NB4 (cell line): Measurements from ENCODE around the gene HOXA6.

ENCODE experiments used
- DNase-seq: peaks from one replicate; pipeline ENCODE4 v3.0.0; 2010; ENCODE audit warnings: low read depth
- H3K4me3 ChIP-seq: one replicate; pipeline ENCODE4 v1.5.1; 2011; ENCODE audit warnings: mild to moderate bottlenecking, low read depth, low read length, moderate library complexity
- CTCF ChIP-seq: IDR thresholded peaks from one replicate; pipeline ENCODE4 v1.5.1; 2012; ENCODE audit warnings: low read depth, low read length
- MAX ChIP-seq: IDR thresholded peaks from 2 replicates; pipeline ENCODE4 v1.6.1; 2011; ENCODE audit warnings: low read depth, low read length
- MYC ChIP-seq: IDR thresholded peaks from 2 replicates; pipeline ENCODE4 v1.6.1; 2011; ENCODE audit warnings: low read depth, low read length
- POLR2A ChIP-seq: IDR thresholded peaks from 2 replicates; pipeline ENCODE4 v1.6.1; 2011; ENCODE audit warnings: mild to moderate bottlenecking; ENCODE audit not compliant: insufficient read length; ENCODE audit errors: extremely low read depth

The HOXA6 gene

DNA sequence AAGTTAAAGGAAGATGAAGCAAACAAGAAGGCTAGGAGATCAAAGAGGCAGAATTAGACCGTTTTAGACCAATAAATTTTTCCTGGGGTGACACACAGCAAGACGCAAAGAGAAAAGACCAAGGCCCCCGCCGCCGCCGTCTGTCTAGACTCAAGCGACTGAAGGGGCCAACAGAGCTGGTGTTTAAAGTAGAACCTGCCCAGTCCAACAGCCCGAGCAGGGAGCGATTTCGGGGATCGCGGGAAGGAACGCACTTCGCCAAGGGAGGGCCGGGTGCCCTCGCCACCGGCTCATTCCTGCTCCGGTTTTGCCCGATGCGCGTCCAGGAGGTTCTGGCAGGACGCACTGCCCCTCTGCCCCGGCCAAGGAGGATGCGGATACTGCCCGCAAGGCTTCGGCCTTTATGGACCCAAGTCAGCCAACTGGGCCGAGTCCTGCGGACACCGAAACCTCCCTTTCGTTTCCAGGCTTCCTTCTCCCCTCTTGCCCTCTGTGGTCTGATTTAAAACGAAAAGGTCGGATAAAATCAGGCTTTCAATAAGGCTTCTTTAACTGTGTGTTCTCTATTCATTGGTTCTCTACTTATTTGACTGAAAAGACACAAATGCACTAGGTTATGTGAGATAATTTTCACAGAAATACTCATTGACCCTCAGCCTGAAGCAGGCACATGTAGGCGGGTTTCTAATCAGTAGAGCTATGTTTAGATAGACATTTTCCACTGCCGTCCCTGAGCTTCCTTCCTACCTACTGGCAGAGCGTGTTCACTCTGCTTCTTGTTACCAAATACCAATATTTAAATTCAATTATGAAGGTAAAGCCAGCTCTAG lies 11.1 kb upstream of the HOXA6 start:
- no peak for TF ChIP-seq MAX
- TF ChIP-seq MYC, result no peak
- no peak for TF ChIP-seq POLR2A
- TF ChIP-seq CTCF, result no peak
- no peak for DNase-seq
- H3K4me3 ChIP-seq, result no peak overlapping the region

DNA sequence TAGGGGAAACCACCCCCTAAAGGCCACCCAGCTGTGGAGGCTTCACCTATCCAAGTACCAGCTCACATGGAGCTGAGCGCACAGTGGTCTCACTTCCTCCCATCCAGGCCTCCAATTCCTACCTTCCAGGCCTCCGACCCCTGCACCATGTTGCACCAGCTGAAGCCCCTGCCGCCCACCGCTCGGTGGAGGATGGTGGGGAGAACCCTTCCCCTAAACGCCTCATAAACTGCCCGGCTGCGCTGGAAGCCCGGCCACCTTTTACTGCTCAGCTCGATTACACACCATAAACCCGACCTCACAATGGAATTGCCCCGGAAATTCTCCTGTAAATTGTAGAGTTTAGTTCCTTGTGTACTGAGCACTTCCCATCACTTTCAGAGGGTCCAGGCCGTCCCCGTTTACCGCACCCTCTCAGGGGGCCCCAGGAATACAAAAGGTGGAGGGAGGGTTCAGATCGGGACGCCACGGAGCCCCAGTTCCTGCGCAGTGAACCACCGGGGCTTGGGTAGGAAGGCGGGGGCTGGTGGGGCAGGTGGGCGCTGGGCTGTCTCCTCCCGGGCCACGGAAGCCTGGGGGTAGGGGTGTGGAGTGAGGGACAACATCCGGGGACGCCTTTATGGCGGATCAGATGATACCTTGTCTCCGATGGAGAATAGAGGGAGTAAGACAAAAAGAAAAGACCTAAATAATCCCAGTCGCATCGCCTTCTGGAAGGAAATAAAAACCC lies 10.3 kb upstream of the HOXA6 start:
- no peak for DNase-seq
- no peak overlapping the region for H3K4me3 ChIP-seq
- TF ChIP-seq POLR2A (no peak), MAX (no peak), MYC (no peak), CTCF (no peak)

DNA sequence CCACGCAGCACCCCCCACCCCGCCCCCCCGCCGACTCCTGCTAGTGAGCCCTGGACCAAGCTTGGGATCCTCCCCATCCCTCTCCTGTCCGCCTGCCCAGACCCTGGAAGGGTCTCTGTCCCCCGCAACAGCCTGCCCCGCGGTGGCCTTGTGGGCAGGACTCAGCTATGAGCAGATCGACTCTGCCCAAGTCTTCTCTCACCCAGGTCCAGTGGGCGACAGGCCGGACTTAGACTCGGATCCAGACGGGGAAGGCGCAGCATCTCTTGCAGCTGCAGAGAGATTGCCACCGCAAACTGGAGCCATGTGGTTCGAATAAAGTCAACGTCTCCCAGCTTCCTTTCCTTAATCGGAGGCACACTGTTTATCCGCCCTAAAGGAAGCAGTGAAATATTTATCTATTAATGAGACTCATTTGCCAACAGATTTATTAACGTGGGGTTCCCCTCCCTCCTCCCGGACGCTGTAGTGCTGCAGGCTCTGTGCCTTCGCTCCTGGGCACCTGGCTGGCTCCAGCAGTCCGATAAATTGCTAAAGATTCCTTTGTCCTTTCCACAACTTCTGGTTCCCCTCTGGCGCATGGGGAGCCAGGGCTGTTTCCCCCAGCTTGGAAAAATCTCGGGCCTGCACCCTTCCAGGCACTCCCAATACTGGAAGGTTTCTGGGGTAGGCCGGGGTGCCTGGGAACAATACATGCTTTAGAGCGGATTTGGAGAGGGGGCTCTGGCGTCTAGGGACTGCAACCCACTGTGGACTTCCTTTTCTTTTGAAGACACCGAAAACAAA lies 9.5 kb upstream of the HOXA6 start:
- no peak for TF ChIP-seq MYC
- no peak for TF ChIP-seq MAX
- TF ChIP-seq POLR2A, result no peak
- no peak for TF ChIP-seq CTCF
- no peak overlapping the region for H3K4me3 ChIP-seq
- no peak for DNase-seq

GRCh38 chr7:27156508-27156898 lies 8.9 kb upstream of the HOXA6 start, which contains the start of gene HOXA7:
Gene HOXA7, minus strand, starts transcription at chr7:27156675. Its CDS starts 130 bp downstream, at chr7:27156545.
- TF ChIP-seq MYC, result no peak
- no peak for TF ChIP-seq POLR2A
- TF ChIP-seq MAX, result no peak
- TF ChIP-seq CTCF, result no peak
- peak; percentile 37 for DNase-seq
- peak within 1 kb of the TSS; percentile 45 for H3K4me3 ChIP-seq

- peak; percentile 56 for DNase-seq
- TF ChIP-seq CTCF (no peak), MYC (no peak), POLR2A (no peak), MAX (no peak)
- H3K4me3 ChIP-seq, result peak overlapping the region; percentile 45
Measured at GRCh38 chr7:27155816-27156507, 8.4 kb upstream of the HOXA6 start.
